Mucosa of rectum (tissue), 2 donors: ENCODE data around the gene PIK3CD.
A peak's percentile ranks its signal among the peaks of the same experiment; 100 is the strongest.
"Not testable (repeated sequence)": the region's sequence is repeated elsewhere in the genome, so short reads cannot be mapped to it uniquely, and the experiment has no call there.

Source experiments
- H3K27ac ChIP-seq, 2 donors: one replicate each; pipeline ENCODE4 v1.7.0; 2013; ENCODE audit warnings: inconsistent platforms in 2 of 2, low read depth in 2 of 2, low read length in 2 of 2
- H3K27me3 ChIP-seq, 2 donors: one replicate each; pipeline ENCODE4 v1.7.0; 2013; ENCODE audit warnings: low read length in 2 of 2; ENCODE audit not compliant: control insufficient read depth in 2 of 2, insufficient read depth in 2 of 2
- H3K36me3 ChIP-seq, 2 donors: one replicate each; pipeline ENCODE4 v1.7.0; 2013; ENCODE audit warnings: low read length in 2 of 2; ENCODE audit not compliant: control insufficient read depth in 2 of 2, insufficient read depth in 2 of 2
- H3K4me1 ChIP-seq, 2 donors: one replicate each; pipeline ENCODE4 v1.7.0; 2013; ENCODE audit warnings: low read length in 2 of 2, mild to moderate bottlenecking in 1 of 2; ENCODE audit not compliant: control insufficient read depth in 2 of 2, insufficient read depth in 2 of 2
- H3K4me3 ChIP-seq, 2 donors: one replicate each; pipeline ENCODE4 v1.7.0; 2013; ENCODE audit warnings: low read length in 2 of 2
- H3K9ac ChIP-seq, 2 donors: one replicate each; pipeline ENCODE4 v1.7.0; 2013; ENCODE audit warnings: low read length in 2 of 2, low read depth in 1 of 2, mild to moderate bottlenecking in 1 of 2
- H3K9me3 ChIP-seq, 2 donors: one replicate each; pipeline ENCODE4 v1.7.0; 2013; ENCODE audit warnings: low read length in 2 of 2; ENCODE audit not compliant: control insufficient read depth in 2 of 2
- donor health status: healthy.
- donor health status: Normal muscosa, but diverticular disease.

Gene PIK3CD

DNA sequence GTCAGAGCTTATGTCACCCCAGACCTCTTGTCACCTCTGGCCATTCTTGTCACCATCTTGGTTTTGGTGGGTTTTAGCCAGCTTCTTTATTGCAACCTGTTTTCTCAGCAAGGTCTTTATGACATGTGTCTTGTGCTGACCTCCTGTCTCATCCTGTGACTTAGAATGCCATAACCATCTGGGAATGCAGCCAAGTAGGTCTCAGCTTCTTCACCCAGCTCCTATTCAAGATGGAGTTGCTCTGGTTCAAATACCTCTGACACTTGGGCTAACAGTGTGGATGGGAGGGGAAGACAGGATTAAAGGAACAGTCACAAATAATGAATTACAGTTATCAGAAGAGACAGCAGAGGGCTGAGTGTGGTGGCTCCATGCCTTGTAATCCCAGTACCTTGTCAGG is 30.5 kb upstream of the PIK3CD start:
- Histone ChIP-seq H3K9ac (no peak overlapping the region), H3K27me3 (peaks cover 4 to 11% of the 10 kb centered on the region in 2 donors), H3K36me3 (no peaks in the 10 kb centered on the region), H3K27ac (no peak overlapping the region), H3K4me1 (no peaks in the 10 kb centered on the region), H3K9me3 (no peaks in the 10 kb centered on the region), H3K4me3 (no peak overlapping the region)

DNA sequence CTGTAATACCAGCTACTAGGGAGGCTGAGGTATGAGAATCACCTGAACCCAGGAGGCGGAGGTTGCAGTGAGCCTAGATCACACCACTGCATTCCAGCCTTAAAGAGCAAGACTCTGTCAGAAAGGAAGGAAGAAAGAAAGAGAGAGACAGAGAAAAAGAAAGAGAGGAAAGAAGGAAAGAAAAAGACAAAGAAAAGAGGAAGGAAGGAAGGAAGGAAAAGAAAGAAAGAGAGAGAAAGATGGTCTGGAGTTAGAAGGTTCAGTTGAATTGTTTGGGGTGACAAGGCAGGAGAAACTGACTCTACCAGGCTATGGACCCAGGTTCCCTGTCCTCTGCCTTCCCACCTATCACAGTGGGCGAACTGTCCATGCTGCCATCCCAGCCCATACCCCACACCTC is 27.4 kb upstream of the PIK3CD start:
- no peaks in the 10 kb centered on the region for H3K36me3 ChIP-seq
- H3K4me3 ChIP-seq: no peak overlapping the region
- no peak overlapping the region for H3K27ac ChIP-seq
- no peak overlapping the region for H3K9ac ChIP-seq
- peaks cover 0 to 5% of the 10 kb centered on the region in 2 donors for H3K4me1 ChIP-seq
- H3K27me3 ChIP-seq: peaks cover 0 to 2% of the 10 kb centered on the region in 2 donors
- H3K9me3 ChIP-seq: no peaks in the 10 kb centered on the region

DNA sequence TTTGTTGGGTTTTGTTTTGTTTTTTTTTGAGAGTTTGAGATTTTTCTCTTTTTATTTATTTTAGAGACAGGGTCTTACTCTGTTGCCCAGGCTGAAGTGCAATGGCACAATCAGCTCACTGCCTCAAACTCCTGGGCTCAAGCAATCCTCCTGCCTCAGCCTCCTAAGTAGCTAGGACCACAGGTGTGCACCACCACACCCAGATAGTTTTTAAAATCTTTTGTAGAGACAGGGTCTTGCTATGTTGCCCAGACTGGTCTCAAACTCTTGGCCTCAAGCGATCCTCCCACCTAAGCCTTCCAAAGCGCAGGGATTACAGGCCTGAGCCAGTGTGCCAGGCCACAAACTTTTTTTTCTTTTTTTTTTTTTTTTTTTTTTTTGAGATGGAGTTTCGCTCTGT is 26.5 kb upstream of the PIK3CD start:
- H3K27me3 ChIP-seq, H3K27ac ChIP-seq, H3K4me3 ChIP-seq, H3K9ac ChIP-seq, H3K36me3 ChIP-seq, H3K9me3 ChIP-seq, H3K4me1 ChIP-seq: not testable (repeated sequence)

DNA sequence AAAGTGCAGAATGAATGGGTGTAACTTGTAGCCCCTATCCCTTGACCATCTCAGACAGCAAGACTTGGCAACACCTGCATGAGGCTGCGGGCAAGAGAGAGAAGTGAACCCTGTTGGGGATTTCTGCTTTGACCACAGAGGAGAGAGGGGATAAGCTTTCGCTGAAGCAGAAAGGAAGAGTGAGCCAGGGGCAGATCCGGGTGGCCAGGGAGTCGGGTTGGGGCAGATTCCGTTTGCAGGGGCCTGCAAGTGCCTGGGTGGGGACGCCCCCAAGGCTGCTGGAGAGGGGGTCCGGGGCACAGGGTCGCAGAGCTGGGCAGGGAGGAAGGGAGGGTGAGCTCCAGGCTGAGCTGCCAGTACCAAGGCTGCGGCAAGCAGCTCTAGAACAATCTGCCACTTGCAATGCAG is 25.3 kb upstream of the PIK3CD start:
- Histone ChIP-seq H3K36me3 (no peaks in the 10 kb centered on the region), H3K4me3 (no peak overlapping the region), H3K27me3 (no peaks in the 10 kb centered on the region), H3K4me1 (peaks cover 0 to 8% of the 10 kb centered on the region in 2 donors), H3K27ac (no peak overlapping the region), H3K9me3 (no peaks in the 10 kb centered on the region), H3K9ac (no peak overlapping the region)

DNA sequence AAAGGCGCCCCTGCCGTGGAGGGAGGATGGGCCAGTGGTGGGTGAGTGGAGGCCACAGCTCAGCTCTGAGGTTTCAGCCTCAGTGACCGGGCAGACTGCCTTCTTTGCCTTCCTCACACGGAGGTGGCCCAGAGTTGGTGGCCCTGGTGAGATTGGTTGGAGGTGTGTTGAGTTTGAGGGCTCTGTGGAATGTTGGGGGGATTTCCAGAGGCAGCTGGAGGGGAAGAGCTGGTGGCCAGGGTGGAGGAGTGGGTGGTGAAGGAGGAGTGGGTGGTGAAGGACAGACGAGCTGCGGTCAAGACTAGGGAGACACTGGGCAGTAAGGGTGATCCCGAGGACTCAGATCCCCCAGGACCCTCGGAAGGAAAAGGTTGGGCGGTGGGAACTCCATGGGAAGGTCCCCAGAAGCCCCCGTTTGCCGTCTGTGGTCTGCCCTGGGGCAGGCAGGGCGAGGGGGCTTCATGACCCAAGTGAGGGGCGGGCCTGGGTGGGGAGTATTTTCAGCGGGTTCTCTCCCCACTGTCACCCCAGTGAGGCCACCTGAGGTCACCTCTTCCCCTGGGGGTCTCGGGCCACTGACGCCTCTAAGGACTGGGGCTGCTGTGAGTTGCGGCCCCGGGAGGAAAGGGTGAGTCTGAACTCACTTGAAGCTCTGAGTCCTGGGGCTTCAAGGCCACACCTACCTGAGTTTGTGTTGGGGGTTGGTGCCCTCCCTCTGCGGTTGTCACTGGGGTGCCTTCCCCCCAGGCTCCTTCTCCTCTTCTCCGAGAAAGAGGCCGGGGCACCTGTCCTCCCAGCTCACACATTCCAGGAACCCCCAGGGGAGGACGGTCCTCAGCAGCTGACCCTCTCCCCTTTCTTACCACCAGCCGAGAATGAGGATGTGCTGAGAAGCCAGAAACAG is 22.7 kb upstream of the PIK3CD start:
- Histone ChIP-seq H3K9ac (peak overlapping the region in 1 of 2 donors; percentile 52), H3K27ac (peak overlapping the region in 1 of 2 donors; percentile 72), H3K9me3 (no peaks in the 10 kb centered on the region), H3K4me3 (no peak overlapping the region), H3K36me3 (no peaks in the 10 kb centered on the region), H3K27me3 (no peaks in the 10 kb centered on the region), H3K4me1 (peaks cover 0 to 8% of the 10 kb centered on the region in 2 donors)

DNA sequence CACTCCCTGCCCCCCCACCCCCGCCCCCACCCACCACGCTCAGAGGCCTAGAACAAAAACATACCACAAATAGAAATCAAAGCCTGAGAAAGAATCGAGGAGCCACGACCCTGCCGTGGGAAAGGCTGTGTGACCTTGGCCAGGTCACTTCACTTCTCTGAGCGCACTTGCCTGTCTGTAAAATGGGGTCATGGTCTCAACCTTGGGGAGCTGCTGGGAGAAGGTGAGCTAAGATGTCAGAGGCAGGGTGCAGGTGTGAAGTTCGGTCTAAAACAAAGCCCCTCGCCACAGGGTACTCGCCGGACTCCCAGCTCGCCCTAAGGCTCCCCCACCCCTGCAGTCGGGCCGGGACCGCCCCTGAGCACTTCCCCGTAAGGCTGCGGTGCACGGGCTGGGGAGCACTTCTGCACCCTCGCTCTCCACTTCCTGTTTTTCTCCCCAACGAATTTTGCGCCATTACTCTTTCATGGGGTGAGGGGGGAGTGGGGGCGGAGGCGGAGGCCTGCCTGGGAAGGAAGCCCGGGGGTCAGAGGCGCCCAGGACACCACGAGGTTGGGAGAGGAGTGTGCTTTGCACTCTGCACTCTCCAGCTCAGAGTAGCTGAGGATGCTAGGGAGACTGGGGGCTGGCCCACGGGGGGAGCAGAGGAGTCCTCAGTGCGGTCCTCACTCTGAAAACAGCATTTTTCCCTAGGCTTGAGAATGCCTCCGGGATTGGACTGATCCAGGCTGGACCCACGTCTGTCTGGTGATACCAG is 21.9 kb upstream of the PIK3CD start:
- Histone ChIP-seq H3K9ac (peak overlapping the region; percentile 32 to 43), H3K27ac (peak overlapping the region; percentile 46 to 72)

DNA sequence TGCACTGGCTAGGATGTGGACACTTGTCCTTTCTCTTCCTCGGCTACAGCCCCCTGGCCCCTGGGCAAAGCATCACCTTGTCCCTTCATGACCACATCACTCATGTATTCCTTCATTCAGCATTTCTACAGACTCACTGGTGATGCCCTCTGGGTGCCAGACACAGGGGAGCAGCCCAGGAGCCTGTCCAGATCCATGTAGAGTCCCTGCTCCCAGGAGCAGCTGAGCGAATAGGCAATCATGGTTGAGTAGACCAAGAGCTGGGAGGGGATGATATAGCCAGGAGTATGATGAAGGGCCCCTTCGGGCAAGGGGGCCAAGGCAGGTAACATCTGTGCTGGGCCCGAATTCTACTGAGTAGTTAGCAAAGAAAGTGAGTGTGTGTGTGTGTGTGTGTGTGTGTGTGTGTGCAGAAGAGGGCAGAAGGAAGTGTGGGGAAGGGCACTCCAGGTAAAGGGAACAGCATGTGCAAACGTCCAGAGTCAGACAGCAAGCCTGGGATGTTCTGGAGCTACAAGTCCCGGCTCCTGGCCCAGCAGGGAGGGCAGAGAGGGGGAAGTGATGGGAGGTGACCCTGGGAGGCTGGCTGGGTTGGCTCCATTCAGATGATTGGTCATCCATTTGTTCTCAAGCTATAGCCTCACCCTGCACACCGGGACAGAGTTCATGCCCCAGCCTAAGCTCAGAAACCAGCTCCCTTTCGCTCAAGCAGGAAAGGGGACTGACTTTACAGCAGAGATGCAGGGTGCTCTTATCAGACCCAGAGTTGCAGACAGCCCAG is 21.0 kb upstream of the PIK3CD start:
- Histone ChIP-seq H3K4me1 (peaks cover 0 to 8% of the 10 kb centered on the region in 2 donors), H3K27me3 (no peaks in the 10 kb centered on the region), H3K4me3 (peak overlapping the region in 1 of 2 donors; percentile 71), H3K9ac (peak overlapping the region; percentile 32 to 43), H3K9me3 (no peaks in the 10 kb centered on the region), H3K36me3 (no peaks in the 10 kb centered on the region), H3K27ac (peak overlapping the region; percentile 46 to 72)

More for the DNA sequence above, 21.9 kb upstream of the PIK3CD start:
- Histone ChIP-seq H3K4me1 (peaks cover 0 to 8% of the 10 kb centered on the region in 2 donors), H3K4me3 (peak overlapping the region in 1 of 2 donors; percentile 71), H3K9me3 (no peaks in the 10 kb centered on the region), H3K27me3 (no peaks in the 10 kb centered on the region), H3K36me3 (no peaks in the 10 kb centered on the region)

DNA sequence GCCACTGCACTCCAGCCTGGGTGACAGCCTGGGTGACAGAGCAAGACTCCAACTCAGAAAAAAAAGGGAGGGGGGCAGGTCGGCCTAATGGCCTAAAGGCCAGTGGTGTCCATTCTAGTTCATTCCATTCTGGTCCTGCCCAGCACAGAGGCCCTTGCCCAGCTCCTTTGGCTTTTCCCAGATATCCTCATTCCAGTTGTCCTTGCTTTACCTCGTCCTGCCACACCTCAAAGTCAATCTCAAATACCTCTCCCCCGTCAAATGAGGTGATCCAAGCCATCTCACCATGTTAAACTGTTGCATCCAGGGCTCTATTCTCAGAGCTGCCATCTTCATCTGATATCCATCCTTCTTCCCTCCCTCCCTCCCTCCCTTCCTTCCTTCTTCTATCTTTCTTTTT is 19.9 kb upstream of the PIK3CD start:
- no peaks in the 10 kb centered on the region for H3K36me3 ChIP-seq
- no peaks in the 10 kb centered on the region for H3K27me3 ChIP-seq
- H3K9ac ChIP-seq: no peak overlapping the region
- H3K27ac ChIP-seq: no peak overlapping the region
- no peaks in the 10 kb centered on the region for H3K9me3 ChIP-seq
- peaks cover 0 to 8% of the 10 kb centered on the region in 2 donors for H3K4me1 ChIP-seq
- no peak overlapping the region for H3K4me3 ChIP-seq

DNA sequence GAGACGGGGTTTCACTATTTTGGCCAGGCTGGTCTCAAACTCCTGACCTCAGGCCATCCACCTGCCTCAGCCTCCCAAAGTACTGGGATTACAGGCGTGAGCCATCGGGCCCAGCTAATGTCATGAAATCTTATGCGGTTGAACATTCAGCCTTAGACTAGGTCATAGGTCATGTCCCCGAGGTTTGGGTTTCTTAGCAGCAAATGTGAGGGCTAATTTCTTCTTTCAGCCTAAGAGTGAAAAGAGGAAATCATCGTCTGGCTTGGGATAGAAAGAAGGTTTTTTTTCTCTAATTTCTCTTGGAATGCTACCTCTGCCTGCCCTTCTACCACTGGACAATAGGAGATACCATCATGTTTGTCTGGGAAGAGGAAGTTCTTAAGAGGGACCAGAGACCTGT is 18.0 kb upstream of the PIK3CD start:
- Histone ChIP-seq H3K9me3 (no peaks in the 10 kb centered on the region), H3K4me1 (peaks cover 0 to 3% of the 10 kb centered on the region in 2 donors), H3K4me3 (no peak overlapping the region), H3K9ac (no peak overlapping the region), H3K27ac (no peak overlapping the region), H3K36me3 (no peaks in the 10 kb centered on the region), H3K27me3 (no peaks in the 10 kb centered on the region)
